Stomach (tissue), 9 donors: ENCODE measurements around the gene NR6A1. TPM values are rescaled to one million over a fixed set of nuclear protein-coding genes. Genes with fewer than 3 reads are reported as not detected.

Source experiments
- DNase-seq, 2 donors: peaks; one replicate each; pipeline versions ENCODE4 v3.0.0 to v3.0.0-alpha.2; 2013 to 2019
- H3K27ac ChIP-seq, 5 donors: fragments of 200-600 bp in 4 of 5; sonication (generic) in 4 of 5; one replicate each; pipeline ENCODE4 v1.5.1; 2013 to 2019; ENCODE audit warnings: mild to moderate bottlenecking in 1 of 5, moderate library complexity in 1 of 5
- H3K27me3 ChIP-seq, 3 donors: fragments of 200-600 bp; sonication (generic); one replicate each; pipeline ENCODE4 v1.5.1; 2017 to 2019; ENCODE audit warnings: mixed run types in 1 of 3
- H3K36me3 ChIP-seq, 4 donors: fragments of 200-600 bp; sonication (generic); 1 replicate in 3 of 4; 2 replicates in 1 of 4; pipeline ENCODE4 v1.5.1; 2016 to 2019
- H3K4me1 ChIP-seq, 4 donors: fragments of 200-600 bp; sonication (generic); one replicate each; pipeline ENCODE4 v1.5.1; 2016 to 2019
- H3K4me3 ChIP-seq, 4 donors: fragments of 200-600 bp; sonication (generic) in 3 of 4; one replicate each; pipeline ENCODE4 v1.5.1; 2016 to 2019; ENCODE audit warnings: mild to moderate bottlenecking in 1 of 4
- H3K9me3 ChIP-seq, 4 donors: fragments of 200-600 bp; sonication (generic); one replicate each; pipeline ENCODE4 v1.5.1; 2016 to 2019
- EP300 ChIP-seq: sonication (generic); formaldehyde crosslinking; IDR thresholded peaks from one replicate; pipeline ENCODE4 v1.6.1; 2017; ENCODE audit warnings: antibody characterized with exemption
- POLR2A ChIP-seq, 4 donors: fragments of 450-650 bp; IDR thresholded peaks; one replicate each; pipeline ENCODE4 v1.6.1; 2016; ENCODE audit warnings: antibody characterized with exemption in 4 of 4, control low read depth in 2 of 4, mild to moderate bottlenecking in 1 of 4, moderate library complexity in 1 of 4
- POLR2AphosphoS5 ChIP-seq, 3 donors: sonication (generic); formaldehyde crosslinking; IDR thresholded peaks; one replicate each; pipeline ENCODE4 v1.6.1; 2016; ENCODE audit warnings: antibody characterized with exemption in 3 of 3
- WGBS, 5 donors: extraction: QIAGEN DNeasy Blood & Tissue Kit in 3 of 5; methylation state at CpG; one replicate each; pipeline versions ENCODE4 v1.1.5 to v1.1.7; 2013 to 2018; 5-methylcytosine and 5-hydroxymethylcytosine counted together
- intact Hi-C: fragments of 100-400 bp; cut with DNase I; formaldehyde crosslinking; loops from one replicate; pipeline ENCODE4 v1.15.1; 2023; ENCODE audit warnings: low total_unique reads
- polyA plus RNA-seq, 3 donors: library from polyadenylated mRNA; stranded (reverse); fragments of 200-250 nt; gene quantifications; one replicate each; pipeline ENCODE4 v1.2.3, GENCODE V29; 2013
- total RNA-seq, 5 donors: library from RNA; depleted of rRNA; stranded (reverse); fragments of >200 nt; gene quantifications; one replicate each; pipeline versions ENCODE4 v1.1.0 to v1.2.3, GENCODE V29; 2014 to 2016
- TF ChIP-seq, protein P1 (sequence below), 7 experiments: fragments of 450-650 bp in 4 of 7; fragments of 200-600 bp in 3 of 7; sonication (generic) in 3 of 7; IDR thresholded peaks; one replicate each; pipeline ENCODE4 v1.5.1; 2016 to 2019; ENCODE audit warnings: antibody characterized with exemption in 7 of 7, control low read depth in 2 of 7, mild to moderate bottlenecking in 1 of 7
- donor health status: healthy with polysubstance abuse.
- donor health status: Bipolar disorder and iron deficiency.
- donor health status: healthy.

The NR6A1 gene
- total and polyA plus RNA-seq, 8 donors = 0.15 to 3.2 (median 1.5) TPM; not detected in 1

DNA sequence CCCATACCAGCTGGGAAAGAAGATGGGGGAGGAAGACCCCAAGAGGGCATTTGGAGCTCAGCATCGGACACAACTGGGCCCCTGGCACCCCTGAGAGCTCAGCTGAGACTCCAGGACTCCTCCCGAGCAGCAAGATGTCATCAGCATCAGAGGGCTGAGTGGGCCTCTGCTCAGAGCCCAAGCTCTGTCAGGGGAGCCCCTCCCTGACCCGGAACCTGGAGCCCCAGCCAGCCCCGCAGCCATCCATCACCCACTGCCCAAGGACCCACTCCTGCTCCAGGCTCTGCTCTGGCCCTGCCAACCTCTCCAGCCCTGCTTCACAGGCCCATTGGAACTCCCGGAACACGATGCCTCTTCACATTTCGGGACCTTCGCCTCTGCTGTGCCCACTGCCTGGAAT lies 273.7 kb downstream of the NR6A1 start:
- WGBS, 5 donors = 87 to 92% (median 89%) methylated on average over 8 of the region's 8 CpGs
- Histone ChIP-seq H3K4me1 (no peaks in the 10 kb centered on the region), H3K27ac (no peak overlapping the region), H3K9me3 (no peaks in the 10 kb centered on the region), H3K27me3 (peaks cover 3 to 83% (median 25%) of the 10 kb centered on the region in 3 donors), H3K36me3 (no peaks in the 10 kb centered on the region), H3K4me3 (no peak overlapping the region)
- intact Hi-C loops = no loop called here
- no peak for TF ChIP-seq EP300
- TF ChIP-seq POLR2A (IDR thresholded peaks at IDR 0.05) = no peak
- no peak for TF ChIP-seq POLR2AphosphoS5 (IDR thresholded peaks at IDR 0.05)
- TF ChIP-seq, protein P1, sequence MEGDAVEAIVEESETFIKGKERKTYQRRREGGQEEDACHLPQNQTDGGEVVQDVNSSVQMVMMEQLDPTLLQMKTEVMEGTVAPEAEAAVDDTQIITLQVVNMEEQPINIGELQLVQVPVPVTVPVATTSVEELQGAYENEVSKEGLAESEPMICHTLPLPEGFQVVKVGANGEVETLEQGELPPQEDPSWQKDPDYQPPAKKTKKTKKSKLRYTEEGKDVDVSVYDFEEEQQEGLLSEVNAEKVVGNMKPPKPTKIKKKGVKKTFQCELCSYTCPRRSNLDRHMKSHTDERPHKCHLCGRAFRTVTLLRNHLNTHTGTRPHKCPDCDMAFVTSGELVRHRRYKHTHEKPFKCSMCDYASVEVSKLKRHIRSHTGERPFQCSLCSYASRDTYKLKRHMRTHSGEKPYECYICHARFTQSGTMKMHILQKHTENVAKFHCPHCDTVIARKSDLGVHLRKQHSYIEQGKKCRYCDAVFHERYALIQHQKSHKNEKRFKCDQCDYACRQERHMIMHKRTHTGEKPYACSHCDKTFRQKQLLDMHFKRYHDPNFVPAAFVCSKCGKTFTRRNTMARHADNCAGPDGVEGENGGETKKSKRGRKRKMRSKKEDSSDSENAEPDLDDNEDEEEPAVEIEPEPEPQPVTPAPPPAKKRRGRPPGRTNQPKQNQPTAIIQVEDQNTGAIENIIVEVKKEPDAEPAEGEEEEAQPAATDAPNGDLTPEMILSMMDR (IDR thresholded peaks at IDR 0.05) = no peak
- DNase-seq = no peak

DNA sequence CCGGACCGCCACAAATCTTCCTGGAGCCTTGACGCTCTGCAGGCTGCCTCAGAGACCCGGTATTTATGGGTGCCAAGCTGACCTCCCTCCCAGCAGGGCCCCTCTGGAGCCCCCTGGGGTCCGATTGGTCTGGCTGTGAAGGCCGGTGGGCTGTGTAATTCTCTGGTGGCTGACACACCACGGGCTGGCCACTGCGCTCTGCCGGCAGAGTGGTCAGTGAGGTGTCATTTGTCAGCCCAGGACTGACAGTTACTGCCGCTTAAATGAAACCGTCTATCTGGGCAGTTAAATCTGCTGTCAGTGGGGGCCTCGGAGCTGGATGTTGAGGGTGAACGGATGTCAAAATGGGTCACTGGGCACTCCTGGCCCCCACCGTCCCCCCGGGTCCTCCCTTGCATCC lies 274.6 kb downstream of the NR6A1 start:
- H3K4me1 ChIP-seq = no peaks in the 10 kb centered on the region
- peaks cover 0 to 83% (median 15%) of the 10 kb centered on the region in 3 donors for H3K27me3 ChIP-seq
- no peaks in the 10 kb centered on the region for H3K36me3 ChIP-seq
- H3K9me3 ChIP-seq = no peaks in the 10 kb centered on the region
- no peak for DNase-seq
- intact Hi-C loops = no loop called here
- H3K27ac ChIP-seq = no peak overlapping the region
- TF ChIP-seq, protein P1 (IDR thresholded peaks at IDR 0.05) = no peak
- TF ChIP-seq POLR2A (IDR thresholded peaks at IDR 0.05) (no peak), POLR2AphosphoS5 (IDR thresholded peaks at IDR 0.05) (no peak), EP300 (no peak)
- 60 to 75% (median 73%) methylated on average over 11 to 15 of the region's 15 CpGs for WGBS, 5 donors
- H3K4me3 ChIP-seq = no peak overlapping the region

DNA sequence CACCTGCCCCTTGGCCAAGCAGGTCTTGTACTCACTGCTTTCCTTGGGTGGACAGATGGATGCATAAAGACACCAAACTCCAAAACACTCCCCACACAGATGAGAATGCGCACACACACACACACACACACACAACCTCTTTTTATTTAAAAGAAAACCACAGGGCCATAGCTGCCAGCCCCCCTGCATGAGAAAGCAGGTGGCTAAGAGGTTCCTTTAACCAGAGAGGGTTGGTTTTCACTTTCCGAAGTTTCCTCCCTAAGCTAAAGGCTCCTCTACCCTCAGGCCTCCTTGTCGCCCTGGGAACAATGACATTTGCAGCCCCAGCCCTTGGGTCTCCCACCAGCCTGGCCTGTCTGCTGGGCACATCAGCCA lies 275.0 kb downstream of the NR6A1 start:
- no peak for TF ChIP-seq EP300
- TF ChIP-seq POLR2A (IDR thresholded peaks at IDR 0.05) = no peak
- TF ChIP-seq, protein P1 (IDR thresholded peaks at IDR 0.05) = no peak
- no peak for TF ChIP-seq POLR2AphosphoS5 (IDR thresholded peaks at IDR 0.05)
- Histone ChIP-seq H3K4me1 (no peaks in the 10 kb centered on the region), H3K9me3 (no peaks in the 10 kb centered on the region), H3K4me3 (no peak overlapping the region), H3K36me3 (no peaks in the 10 kb centered on the region), H3K27ac (no peak overlapping the region), H3K27me3 (peaks cover 0 to 83% (median 11%) of the 10 kb centered on the region in 3 donors)
- 73 to 86% (median 81%) methylated on average over 3 of the region's 3 CpGs for WGBS, 5 donors
- DNase-seq = no peak
- intact Hi-C loops = no loop called here

DNA sequence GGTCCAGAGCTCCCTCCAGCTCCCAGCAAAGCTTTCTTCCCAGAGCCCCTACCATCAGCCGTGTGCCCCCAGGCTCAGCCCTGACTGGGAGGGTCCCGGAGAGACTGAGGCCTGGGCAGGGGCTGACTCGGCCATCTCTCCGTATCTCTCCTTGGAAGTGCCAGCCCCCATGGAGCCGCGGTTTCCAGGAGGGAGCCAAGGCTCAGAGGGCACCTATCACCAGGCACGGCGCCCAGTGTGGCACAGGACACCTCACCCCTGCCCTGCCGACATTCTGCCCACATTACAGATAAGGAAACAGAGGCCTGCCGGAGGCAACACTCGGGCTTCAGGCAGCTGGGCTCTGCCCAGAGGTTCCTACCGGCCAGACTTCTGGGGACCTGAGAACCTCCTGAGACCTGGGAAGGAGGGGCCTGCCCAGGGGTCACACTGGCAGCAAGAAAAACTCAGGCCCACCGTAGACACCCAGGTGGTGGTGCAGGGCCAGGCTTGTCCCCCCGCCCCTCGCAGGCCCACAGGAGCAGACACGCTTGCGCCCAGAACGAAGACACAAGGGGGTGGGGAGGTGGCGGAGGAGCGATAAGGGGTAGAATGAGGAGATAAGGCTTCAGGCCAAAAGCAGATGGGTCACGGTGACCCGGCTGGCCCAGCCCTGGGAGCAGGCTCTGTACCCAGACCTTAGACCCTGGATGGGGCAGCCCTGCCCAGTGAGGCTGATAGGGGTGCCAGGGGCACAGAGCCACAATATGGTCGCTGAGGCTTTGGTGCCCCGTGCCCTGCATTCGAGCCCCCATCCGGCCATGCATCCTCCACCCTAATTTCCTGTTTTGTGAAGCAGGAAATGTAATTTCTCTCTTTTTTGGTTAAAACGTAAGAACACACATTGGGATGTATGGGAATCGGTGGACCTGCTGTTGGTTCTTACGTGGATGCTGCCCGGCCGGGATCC lies 275.7 kb downstream of the NR6A1 start:
- WGBS, 5 donors = 59 to 68% (median 67%) methylated on average over 27 to 31 of the region's 31 CpGs
- TF ChIP-seq POLR2A (IDR thresholded peaks at IDR 0.05) = no peak
- no peak for TF ChIP-seq POLR2AphosphoS5 (IDR thresholded peaks at IDR 0.05)
- TF ChIP-seq, protein P1 (IDR thresholded peaks at IDR 0.05) = no peak
- TF ChIP-seq EP300 = no peak
- intact Hi-C loops = no loop called here
- Histone ChIP-seq H3K4me1 (no peaks in the 10 kb centered on the region), H3K36me3 (no peaks in the 10 kb centered on the region), H3K27me3 (peaks cover 0 to 83% (median 7%) of the 10 kb centered on the region in 3 donors), H3K4me3 (no peak overlapping the region), H3K27ac (no peak overlapping the region), H3K9me3 (no peaks in the 10 kb centered on the region)
- DNase-seq = no peak
